NCI-H1436 treated with DMSO at 0.1 percent for 48 hours (cell line): ENCODE results near the gene TWNK.

Source experiments
- DNase-seq: peaks from one replicate; lab custom pipeline; 2025; lab: John Stamatoyannopoulos, UW

TWNK gene

GRCh38 chr10:101011517-101012423 lies 24.4 kb downstream of the TWNK start:
- no peak for DNase-seq

- no peak for DNase-seq
These were observed 25.4 kb downstream of the TWNK start for GRCh38 chr10:101012525-101013364.

- DNase-seq, result no peak
These were observed 26.1 kb downstream of the TWNK start for GRCh38 chr10:101013365-101013825.

- DNase-seq, result peak; percentile 19
These were observed 27.0 kb downstream of the TWNK start for GRCh38 chr10:101014230-101014884.

GRCh38 chr10:101014966-101015581 lies 27.7 kb downstream of the TWNK start:
- DNase-seq, result no peak

GRCh38 chr10:101015582-101015973 lies 28.2 kb downstream of the TWNK start:
- DNase-seq, result no peak

GRCh38 chr10:101016814-101017213 lies 29.5 kb downstream of the TWNK start:
- no peak for DNase-seq

GRCh38 chr10:101018118-101018599 lies 30.8 kb downstream of the TWNK start:
- DNase-seq, result no peak

- DNase-seq, result no peak
These were observed 31.5 kb downstream of the TWNK start for GRCh38 chr10:101018600-101019439.

GRCh38 chr10:101019440-101019703 lies 32.0 kb downstream of the TWNK start:
- DNase-seq, result no peak

GRCh38 chr10:101020427-101021075 lies 33.2 kb downstream of the TWNK start:
- no peak for DNase-seq

GRCh38 chr10:101021239-101021638 lies 33.9 kb downstream of the TWNK start:
- DNase-seq, result no peak

- DNase-seq, result no peak
These were observed 34.4 kb downstream of the TWNK start for GRCh38 chr10:101021692-101022251.

- DNase-seq, result no peak
These were observed 35.8 kb downstream of the TWNK start for GRCh38 chr10:101022967-101023705.

GRCh38 chr10:101027106-101027720 lies 39.9 kb downstream of the TWNK start:
- DNase-seq, result no peak

GRCh38 chr10:101028446-101029337 lies 41.3 kb downstream of the TWNK start:
- no peak for DNase-seq

- no peak for DNase-seq
These were observed 42.4 kb downstream of the TWNK start for GRCh38 chr10:101029520-101030295.
